Measurements from ENCODE around the gene CDH26. TPM values are rescaled to one million over a fixed set of nuclear protein-coding genes. Genes with fewer than 3 reads are reported as not detected.

CDH26 gene
- total and polyA plus RNA-seq, 10 of the 15 experiments (the other 5 are each of a cell fraction or from before 2014, with no cell fraction given), result 0.03 to 0.19 (median 0.08) TPM; not detected in 4

DNA sequence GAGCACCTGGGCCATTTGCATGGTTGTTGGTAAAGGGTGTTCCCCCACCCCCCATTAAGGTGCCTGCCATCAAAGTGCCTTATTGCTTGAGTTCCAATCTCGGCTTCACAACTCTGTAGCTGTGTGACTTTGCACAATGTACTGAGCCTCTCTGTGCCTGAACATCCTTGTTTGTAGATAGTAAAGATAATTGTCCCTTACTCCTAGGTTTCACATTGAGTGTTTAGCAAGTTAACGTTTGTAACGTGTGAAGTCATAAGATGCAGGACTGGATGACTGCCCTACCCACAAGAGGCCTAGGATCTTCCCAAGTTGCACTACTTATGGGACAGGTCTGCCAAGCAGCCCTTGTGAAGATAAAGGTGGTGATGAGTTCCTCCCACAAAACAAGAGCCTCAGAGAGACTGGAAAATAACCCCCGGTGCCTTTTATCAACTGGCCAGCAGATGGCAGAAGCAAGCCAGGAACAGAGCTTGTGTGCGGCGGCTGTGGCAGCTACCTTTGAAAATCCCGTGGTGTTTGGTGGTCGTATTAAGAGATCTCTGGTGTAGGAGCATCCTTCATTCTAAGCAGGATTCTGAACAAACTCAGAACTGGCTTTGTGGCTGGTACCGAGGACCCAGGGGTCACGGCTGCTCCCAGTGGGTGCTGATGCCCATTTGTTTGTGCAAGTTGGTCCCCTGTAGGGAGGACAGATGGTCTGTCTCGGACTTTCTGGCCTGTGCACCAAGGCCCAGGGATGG lies 99.1 kb downstream of the CDH26 start:
- ChIA-PET POLR2A (interaction anchor here (0.6 kb wide), 1 partner anchor 271 kb away, joined by 3 read pairs; no protein-coding TSS in a partner anchor), SMC1A (ENCODE audit: uncharacterized antibody, unreplicated experiment) (interaction anchor here (1.0 to 2.7 kb wide), 6 partner anchors 65 to 207 kb away, joined by 3 to 12 read pairs (median 4); no protein-coding TSS in a partner anchor), CTCF (interaction anchor here (0.5 to 3.2 kb wide), 26 partner anchors 9 to 1835 kb away, joined by 3 to 38 read pairs (median 4); no protein-coding TSS in a partner anchor), RAD21 (ENCODE audit: unreplicated experiment) (interaction anchor here (0.6 to 1.1 kb wide), 4 partner anchors 116 to 206 kb away, joined by 3 to 5 read pairs (median 4); no protein-coding TSS in a partner anchor)
- Histone ChIP-seq H3K9me3 (replicated peaks; ENCODE audit: control insufficient read depth, insufficient read depth, low read length) (no peaks in the 10 kb centered on the region; the same call in 2 of the 3 replicates), H3K9ac (ENCODE audit: control insufficient read depth, insufficient read depth, low read length) (no peak overlapping the region), H2AFZ (ENCODE audit: control insufficient read depth, low read depth, low read length) (peak overlapping the region; percentile 39; the same call in 1 of the 2 replicates), H4K20me1 (ENCODE audit: control insufficient read depth, insufficient read depth) (no peaks in the 10 kb centered on the region), H3K79me2 (ENCODE audit: control insufficient read depth, insufficient read depth, low read length) (no peaks in the 10 kb centered on the region), H3K4me1 (ENCODE audit: control insufficient read depth, insufficient read depth, low read length) (no peaks in the 10 kb centered on the region), H3K36me3 (ENCODE audit: control insufficient read depth in 2 of 2, insufficient read depth in 2 of 2, low read length in 1 of 2) (no peaks in the 10 kb centered on the region), H3K27me3 (replicated peaks in 1 of 2; ENCODE audit: control insufficient read depth in 2 of 2, insufficient read depth in 2 of 2, low read length in 1 of 2) (no peaks in the 10 kb centered on the region), H3K4me3 (no peak overlapping the region), H3K4me2 (ENCODE audit: control insufficient read depth, insufficient read depth) (peak overlapping the region; percentile 20; the same call in 1 of the 2 replicates), H3K27ac (ENCODE audit: control insufficient read depth, insufficient read depth) (no peak overlapping the region)
- DNase-seq (ENCODE audit: low read depth, low spot score), result peak; percentile 17
- FAIRE-seq, result no peak
- no TSS peak for BruUV-seq (replicated peaks)
- in situ Hi-C loops (cut with MboI), result loop anchor here (5.0 kb wide), 1 partner anchor 1840 kb away; no protein-coding TSS in a partner anchor
- intact Hi-C loops (cut with micrococcal nuclease; ENCODE audit: unreplicated experiment), result loop anchor here (5.0 to 10.0 kb wide), 3 partner anchors 112 to 1840 kb away; partner anchors contain the start of genes FAM217B and PPP1R3D
- ATAC-seq, result peak; percentile 85
- 0% methylated on average over 11 of the region's 11 CpGs for WGBS (ENCODE audit: insufficient coverage, insufficient replicate concordance, low lambda C conversion rate, missing lambda C conversion rate)
- TF ChIP-seq NFYA (IDR thresholded peaks at IDR 0.05; ENCODE audit: borderline replicate concordance, low read depth, low read length) (no peak), STAT1 (conservative IDR thresholded peaks at IDR 0.05) (no peak), SUZ12 (IDR thresholded peaks at IDR 0.05; ENCODE audit: unreplicated experiment) (no peak), ZNF274 (IDR thresholded peaks at IDR 0.05; ENCODE audit: insufficient read depth, insufficient read length) (no peak), PAX8 (IDR thresholded peaks at IDR 0.05) (no peak), PAX5 (IDR thresholded peaks at IDR 0.05; ENCODE audit: borderline replicate concordance, low read depth, low read length) (no peak), CTCF (IDR thresholded peaks at IDR 0.05 in 2 of 3, conservative IDR thresholded peaks at IDR 0.05 in 1 of 3; ENCODE audit: control insufficient read depth in 2 of 3, extremely low read depth in 1 of 3, insufficient read depth in 1 of 3, low read depth in 3 of 3, low read length in 3 of 3) (peak; percentile 82 to 92 (median 82)), ZSCAN29 (IDR thresholded peaks at IDR 0.05) (no peak), SREBF1 (IDR thresholded peaks at IDR 0.05; ENCODE audit: low read length) (no peak), IKZF2 (IDR thresholded peaks at IDR 0.05) (no peak), ZNF207 (IDR thresholded peaks at IDR 0.05; ENCODE audit: borderline replicate concordance) (no peak), ZNF217 (IDR thresholded peaks at IDR 0.05) (no peak), POLR2AphosphoS2 (IDR thresholded peaks at IDR 0.05; ENCODE audit: low read depth, low read length) (no peak), SUPT20H (IDR thresholded peaks at IDR 0.05; ENCODE audit: borderline replicate concordance, control insufficient read depth, low read depth, low read length) (no peak), SRF (IDR thresholded peaks at IDR 0.05; ENCODE audit: low read depth in 2 of 2, low read length in 2 of 2) (no peak)
- TF ChIP-seq, protein P1, sequence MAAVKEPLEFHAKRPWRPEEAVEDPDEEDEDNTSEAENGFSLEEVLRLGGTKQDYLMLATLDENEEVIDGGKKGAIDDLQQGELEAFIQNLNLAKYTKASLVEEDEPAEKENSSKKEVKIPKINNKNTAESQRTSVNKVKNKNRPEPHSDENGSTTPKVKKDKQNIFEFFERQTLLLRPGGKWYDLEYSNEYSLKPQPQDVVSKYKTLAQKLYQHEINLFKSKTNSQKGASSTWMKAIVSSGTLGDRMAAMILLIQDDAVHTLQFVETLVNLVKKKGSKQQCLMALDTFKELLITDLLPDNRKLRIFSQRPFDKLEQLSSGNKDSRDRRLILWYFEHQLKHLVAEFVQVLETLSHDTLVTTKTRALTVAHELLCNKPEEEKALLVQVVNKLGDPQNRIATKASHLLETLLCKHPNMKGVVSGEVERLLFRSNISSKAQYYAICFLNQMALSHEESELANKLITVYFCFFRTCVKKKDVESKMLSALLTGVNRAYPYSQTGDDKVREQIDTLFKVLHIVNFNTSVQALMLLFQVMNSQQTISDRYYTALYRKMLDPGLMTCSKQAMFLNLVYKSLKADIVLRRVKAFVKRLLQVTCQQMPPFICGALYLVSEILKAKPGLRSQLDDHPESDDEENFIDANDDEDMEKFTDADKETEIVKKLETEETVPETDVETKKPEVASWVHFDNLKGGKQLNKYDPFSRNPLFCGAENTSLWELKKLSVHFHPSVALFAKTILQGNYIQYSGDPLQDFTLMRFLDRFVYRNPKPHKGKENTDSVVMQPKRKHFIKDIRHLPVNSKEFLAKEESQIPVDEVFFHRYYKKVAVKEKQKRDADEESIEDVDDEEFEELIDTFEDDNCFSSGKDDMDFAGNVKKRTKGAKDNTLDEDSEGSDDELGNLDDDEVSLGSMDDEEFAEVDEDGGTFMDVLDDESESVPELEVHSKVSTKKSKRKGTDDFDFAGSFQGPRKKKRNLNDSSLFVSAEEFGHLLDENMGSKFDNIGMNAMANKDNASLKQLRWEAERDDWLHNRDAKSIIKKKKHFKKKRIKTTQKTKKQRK (IDR thresholded peaks at IDR 0.05; ENCODE audit: low read depth, low read length), result no peak
